ENCODE results near the gene TMCC1. TPM values are rescaled to one million over a fixed set of nuclear protein-coding genes. Genes with fewer than 3 reads are reported as not detected.
"Not testable (repeated sequence)": the region's sequence is repeated elsewhere in the genome, so short reads cannot be mapped to it uniquely, and the experiment has no call there.

Gene TMCC1
- total and polyA plus RNA-seq, 9 donors, result 26.8 to 37.8 (median 30.9) TPM

DNA sequence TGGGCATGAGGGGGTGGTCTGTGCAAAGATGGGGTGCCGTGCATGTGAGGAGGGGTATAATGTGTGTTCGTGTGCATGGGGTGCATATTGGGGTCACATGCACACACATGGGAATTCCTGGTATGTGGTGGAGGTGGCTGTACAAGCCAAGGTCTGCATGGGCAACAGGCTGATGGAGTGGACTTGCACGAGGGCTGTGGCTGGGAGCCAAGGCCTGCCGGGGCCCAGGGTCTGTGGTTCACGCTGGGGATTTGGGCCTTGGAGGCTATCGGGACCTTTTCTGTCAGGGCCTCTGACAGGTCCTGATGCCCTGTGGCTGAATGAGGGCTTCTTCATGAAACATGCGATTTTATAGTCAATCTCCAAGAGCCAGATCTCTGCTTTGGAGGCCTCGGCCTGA is 277.2 kb downstream of the TMCC1 start:
- Histone ChIP-seq H3K36me3 (ENCODE audit: control insufficient read depth, insufficient read depth, low read length) (no peaks in the 10 kb centered on the region), H3K27me3 (ENCODE audit: control insufficient read depth, insufficient read depth, low read length) (no peaks in the 10 kb centered on the region), H3K4me1 (ENCODE audit: control insufficient read depth, insufficient read depth, low read length) (peaks cover 67% of the 10 kb centered on the region), H3K27ac (ENCODE audit: low read length) (no peak overlapping the region), H3K9me3 (replicated peaks; ENCODE audit: control insufficient read depth, low read depth, low read length) (no peaks in the 10 kb centered on the region), H3K4me3 (ENCODE audit: low read length) (no peak overlapping the region)
- 63% methylated on average over 7 of the region's 8 CpGs for WGBS (ENCODE audit: insufficient coverage)
- DNase-seq, result peak; percentile 7

DNA sequence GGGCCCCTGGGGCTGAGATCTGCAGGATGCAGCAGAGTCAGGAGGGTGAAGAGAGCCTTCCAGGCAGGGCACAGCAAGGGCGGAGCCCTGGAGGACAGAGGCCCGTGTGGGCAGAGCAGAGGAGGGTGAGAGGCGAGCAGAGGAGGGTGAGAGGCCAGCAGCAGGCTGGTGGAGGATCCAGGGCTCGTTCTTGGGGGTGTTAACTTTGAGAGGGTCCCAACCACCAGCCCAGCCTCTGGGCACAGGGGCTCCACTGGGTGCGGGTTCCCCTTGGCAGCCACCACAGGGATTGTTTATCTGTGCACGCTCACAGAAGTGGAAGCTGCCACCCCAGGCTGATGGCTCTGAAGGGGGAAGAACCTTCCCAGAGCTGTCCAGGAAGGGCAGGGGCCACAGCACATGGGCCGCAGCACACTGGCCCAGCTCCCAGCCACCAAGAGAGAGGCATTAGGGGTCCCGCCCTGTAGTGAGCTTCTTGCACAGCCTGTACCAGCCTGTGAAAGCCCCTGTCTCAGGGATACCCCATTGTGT is 277.7 kb downstream of the TMCC1 start:
- H3K4me1 ChIP-seq (ENCODE audit: control insufficient read depth, insufficient read depth, low read length), result peaks cover 66% of the 10 kb centered on the region
- no peak overlapping the region for H3K4me3 ChIP-seq (ENCODE audit: low read length)

DNA sequence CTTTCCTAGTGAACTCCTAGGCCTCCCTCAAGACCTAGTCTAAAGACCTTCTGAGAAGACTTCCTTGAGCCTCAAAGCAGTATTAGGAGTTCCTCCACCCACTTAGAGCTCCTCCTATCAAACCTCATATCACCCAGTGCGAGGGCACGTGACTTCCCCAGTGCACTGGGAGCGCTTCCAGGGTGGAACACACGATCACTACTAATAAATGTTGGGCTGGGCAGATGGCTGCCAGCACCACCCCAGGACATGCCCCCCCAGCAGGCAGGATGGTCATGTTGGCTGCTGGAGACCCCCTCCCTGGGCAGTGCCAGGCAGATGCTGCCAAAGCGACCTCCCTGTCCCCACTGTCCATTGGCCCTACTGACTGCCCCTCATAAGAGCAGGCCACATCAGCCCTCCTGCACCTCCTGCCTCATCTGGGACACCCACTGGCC is 278.6 kb downstream of the TMCC1 start:
- Histone ChIP-seq H3K27ac (ENCODE audit: low read length) (peak overlapping the region; percentile 7), H3K4me1 (ENCODE audit: control insufficient read depth, insufficient read depth, low read length) (peaks cover 66% of the 10 kb centered on the region)

More for the DNA sequence above, 277.7 kb downstream of the TMCC1 start:
- Histone ChIP-seq H3K36me3 (ENCODE audit: control insufficient read depth, insufficient read depth, low read length) (no peaks in the 10 kb centered on the region), H3K9me3 (replicated peaks; ENCODE audit: control insufficient read depth, low read depth, low read length) (no peaks in the 10 kb centered on the region), H3K27me3 (ENCODE audit: control insufficient read depth, insufficient read depth, low read length) (no peaks in the 10 kb centered on the region), H3K27ac (ENCODE audit: low read length) (no peak overlapping the region)
- WGBS (ENCODE audit: insufficient coverage), result 71% methylated on average over 8 of the region's 8 CpGs
- DNase-seq, result peak; percentile 19

DNA sequence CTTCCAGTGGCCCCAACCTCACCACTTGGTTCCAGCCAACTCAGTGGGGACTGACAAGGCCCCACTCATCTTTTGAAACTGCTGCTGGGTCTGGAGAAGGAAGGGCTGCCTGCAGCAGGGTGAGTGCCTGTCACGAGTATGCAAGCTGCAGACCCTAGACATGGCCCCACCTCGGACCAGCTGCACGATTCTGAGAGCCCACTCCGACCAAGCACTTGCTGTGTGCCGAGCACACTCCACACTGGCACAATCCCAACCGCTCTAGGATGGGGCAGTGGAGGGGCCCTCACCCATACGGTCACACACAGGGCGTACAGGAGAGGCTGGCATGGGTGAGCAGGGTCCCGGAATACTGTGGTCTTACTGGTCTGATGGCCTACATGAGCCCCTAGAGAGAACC is 279.1 kb downstream of the TMCC1 start:
- no peaks in the 10 kb centered on the region for H3K27me3 ChIP-seq (ENCODE audit: control insufficient read depth, insufficient read depth, low read length)
- peak; percentile 16 for DNase-seq
- H3K36me3 ChIP-seq (ENCODE audit: control insufficient read depth, insufficient read depth, low read length), result no peaks in the 10 kb centered on the region
- H3K4me3 ChIP-seq (ENCODE audit: low read length), result no peak overlapping the region
- H3K9me3 ChIP-seq (replicated peaks; ENCODE audit: control insufficient read depth, low read depth, low read length), result no peaks in the 10 kb centered on the region
- peak overlapping the region; percentile 7 for H3K27ac ChIP-seq (ENCODE audit: low read length)
- WGBS (ENCODE audit: insufficient coverage), result 72% methylated on average over 9 of the region's 9 CpGs
- peaks cover 62% of the 10 kb centered on the region for H3K4me1 ChIP-seq (ENCODE audit: control insufficient read depth, insufficient read depth, low read length)

More for the DNA sequence above, 278.6 kb downstream of the TMCC1 start:
- Histone ChIP-seq H3K4me3 (ENCODE audit: low read length) (no peak overlapping the region), H3K36me3 (ENCODE audit: control insufficient read depth, insufficient read depth, low read length) (no peaks in the 10 kb centered on the region), H3K9me3 (replicated peaks; ENCODE audit: control insufficient read depth, low read depth, low read length) (no peaks in the 10 kb centered on the region), H3K27me3 (ENCODE audit: control insufficient read depth, insufficient read depth, low read length) (no peaks in the 10 kb centered on the region)
- 57% methylated on average over 3 of the region's 5 CpGs for WGBS (ENCODE audit: insufficient coverage)
- DNase-seq, result peak; percentile 55

GRCh38 chr3:129613367-129613740 is 280.2 kb downstream of the TMCC1 start:
- peaks cover 2% of the 10 kb centered on the region for H3K27me3 ChIP-seq (ENCODE audit: control insufficient read depth, insufficient read depth, low read length)

GRCh38 chr3:129612534-129613366 is 280.8 kb downstream of the TMCC1 start:
- peak; percentile 25 for DNase-seq
- peak overlapping the region; percentile 29 for H3K27ac ChIP-seq (ENCODE audit: low read length)
- 52% methylated on average over 10 of the region's 16 CpGs for WGBS (ENCODE audit: insufficient coverage)
- H3K27me3 ChIP-seq (ENCODE audit: control insufficient read depth, insufficient read depth, low read length), result peaks cover 4% of the 10 kb centered on the region
- no peak overlapping the region for H3K4me3 ChIP-seq (ENCODE audit: low read length)
- no peaks in the 10 kb centered on the region for H3K9me3 ChIP-seq (replicated peaks; ENCODE audit: control insufficient read depth, low read depth, low read length)
- no peaks in the 10 kb centered on the region for H3K36me3 ChIP-seq (ENCODE audit: control insufficient read depth, insufficient read depth, low read length)
- peaks cover 63% of the 10 kb centered on the region for H3K4me1 ChIP-seq (ENCODE audit: control insufficient read depth, insufficient read depth, low read length)

More at GRCh38 chr3:129613367-129613740, 280.2 kb downstream of the TMCC1 start:
- Histone ChIP-seq H3K9me3 (replicated peaks; ENCODE audit: control insufficient read depth, low read depth, low read length) (no peaks in the 10 kb centered on the region), H3K4me3 (ENCODE audit: low read length) (no peak overlapping the region), H3K4me1 (ENCODE audit: control insufficient read depth, insufficient read depth, low read length) (peaks cover 62% of the 10 kb centered on the region), H3K27ac (ENCODE audit: low read length) (no peak overlapping the region), H3K36me3 (ENCODE audit: control insufficient read depth, insufficient read depth, low read length) (no peaks in the 10 kb centered on the region)
- WGBS (ENCODE audit: insufficient coverage), result 83% methylated on average over 1 of the region's 3 CpGs
- DNase-seq, result peak; percentile 10

- H3K9me3 ChIP-seq (replicated peaks; ENCODE audit: control insufficient read depth, low read depth, low read length), result no peaks in the 10 kb centered on the region
- peak overlapping the region; percentile 47 for H3K27ac ChIP-seq (ENCODE audit: low read length)
- H3K4me1 ChIP-seq (ENCODE audit: control insufficient read depth, insufficient read depth, low read length), result peaks cover 70% of the 10 kb centered on the region
- WGBS (ENCODE audit: insufficient coverage), result 23% methylated on average over 15 of the region's 25 CpGs
- DNase-seq, result peak; percentile 36
- peaks cover 6% of the 10 kb centered on the region for H3K27me3 ChIP-seq (ENCODE audit: control insufficient read depth, insufficient read depth, low read length)
- H3K36me3 ChIP-seq (ENCODE audit: control insufficient read depth, insufficient read depth, low read length), result no peaks in the 10 kb centered on the region
- no peak overlapping the region for H3K4me3 ChIP-seq (ENCODE audit: low read length)
Observed at GRCh38 chr3:129611812-129612533, 281.5 kb downstream of the TMCC1 start.

DNA sequence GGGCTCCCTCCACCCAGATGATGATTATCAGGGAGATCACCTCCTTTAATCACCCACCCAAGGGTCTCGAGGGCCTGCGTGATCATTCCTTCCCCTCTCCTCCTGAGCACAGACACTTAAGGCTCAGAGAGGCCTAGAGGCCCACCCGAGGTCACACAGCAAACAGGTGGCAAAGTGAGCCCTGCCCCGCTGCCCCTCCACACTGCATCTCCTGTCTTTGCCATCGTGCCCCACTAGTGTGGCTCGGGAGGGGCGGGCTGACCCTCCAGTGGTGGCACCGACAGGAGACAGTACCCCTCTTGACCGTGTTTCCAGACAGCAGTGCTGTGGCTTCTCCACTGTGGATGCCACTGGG is 282.1 kb downstream of the TMCC1 start:
- DNase-seq, result peak; percentile 11
- peak overlapping the region; percentile 47 for H3K27ac ChIP-seq (ENCODE audit: low read length)
- H3K4me3 ChIP-seq (ENCODE audit: low read length), result no peak overlapping the region
- peaks cover 66% of the 10 kb centered on the region for H3K4me1 ChIP-seq (ENCODE audit: control insufficient read depth, insufficient read depth, low read length)
- peaks cover 6% of the 10 kb centered on the region for H3K27me3 ChIP-seq (ENCODE audit: control insufficient read depth, insufficient read depth, low read length)
- no peaks in the 10 kb centered on the region for H3K36me3 ChIP-seq (ENCODE audit: control insufficient read depth, insufficient read depth, low read length)
- H3K9me3 ChIP-seq (replicated peaks; ENCODE audit: control insufficient read depth, low read depth, low read length), result no peaks in the 10 kb centered on the region
- WGBS (ENCODE audit: insufficient coverage), result 85% methylated on average over 8 of the region's 9 CpGs

- H3K27me3 ChIP-seq (ENCODE audit: control insufficient read depth, insufficient read depth, low read length); H3K9me3 ChIP-seq (replicated peaks; ENCODE audit: control insufficient read depth, low read depth, low read length); H3K36me3 ChIP-seq (ENCODE audit: control insufficient read depth, insufficient read depth, low read length); H3K4me3 ChIP-seq (ENCODE audit: low read length); DNase-seq: not testable (repeated sequence)
- Histone ChIP-seq H3K4me1 (ENCODE audit: control insufficient read depth, insufficient read depth, low read length) (peaks cover 64% of the 10 kb centered on the region), H3K27ac (ENCODE audit: low read length) (peak overlapping the region; percentile 50)
- WGBS (ENCODE audit: insufficient coverage), result 95% methylated on average over 8 of the region's 11 CpGs
Observed at GRCh38 chr3:129610794-129611445, 282.6 kb downstream of the TMCC1 start.

DNA sequence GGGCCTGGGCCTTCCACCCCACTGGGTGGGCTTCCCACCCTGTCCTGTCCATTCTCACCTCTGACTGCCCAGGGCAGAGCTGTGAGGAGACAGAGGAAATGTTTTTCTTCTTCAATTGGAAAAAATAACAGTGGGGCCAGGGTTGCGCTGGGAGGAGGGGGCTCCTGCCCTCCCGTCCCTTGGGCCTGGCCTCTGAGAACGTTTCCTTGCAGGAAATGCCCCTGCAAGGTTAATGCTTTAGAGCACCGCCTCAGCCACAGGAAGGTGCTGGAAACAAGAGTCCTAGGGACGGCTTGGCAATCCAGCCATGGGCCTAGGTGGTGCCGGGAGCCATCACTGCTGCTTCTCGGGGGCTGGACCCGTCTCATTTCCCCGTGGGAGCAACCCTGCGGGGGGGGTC is 283.2 kb downstream of the TMCC1 start:
- no peak for DNase-seq
- peaks cover 64% of the 10 kb centered on the region for H3K4me1 ChIP-seq (ENCODE audit: control insufficient read depth, insufficient read depth, low read length)
- no peaks in the 10 kb centered on the region for H3K9me3 ChIP-seq (replicated peaks; ENCODE audit: control insufficient read depth, low read depth, low read length)
- H3K27me3 ChIP-seq (ENCODE audit: control insufficient read depth, insufficient read depth, low read length), result peaks cover 6% of the 10 kb centered on the region
- peak overlapping the region; percentile 50 for H3K27ac ChIP-seq (ENCODE audit: low read length)
- H3K4me3 ChIP-seq (ENCODE audit: low read length), result no peak overlapping the region
- H3K36me3 ChIP-seq (ENCODE audit: control insufficient read depth, insufficient read depth, low read length), result no peaks in the 10 kb centered on the region
- WGBS (ENCODE audit: insufficient coverage), result 56% methylated on average over 6 of the region's 10 CpGs
